K562 (cell line): ENCODE measurements around the gene USP49. TPM values are rescaled to one million over a fixed set of nuclear protein-coding genes. Genes with fewer than 3 reads are reported as not detected.
A peak's percentile ranks its signal among the peaks of the same experiment; 100 is the strongest.

Source experiments
- ARHGAP35 ChIP-seq: fragments of 450-650 bp; IDR thresholded peaks from 2 replicates; pipeline ENCODE4 v1.6.1; 2018; ENCODE audit not compliant: partially characterized antibody
- BHLHE40 ChIP-seq: IDR thresholded peaks from 2 replicates; pipeline ENCODE4 v1.6.1; 2011; ENCODE audit warnings: low read length, improper control_type of control experiment
- CTCFL ChIP-seq: IDR thresholded peaks from 2 replicates; pipeline ENCODE4 v1.6.1; 2011; ENCODE audit warnings: borderline replicate concordance, low read depth, mild to moderate bottlenecking, moderate library complexity, low read length; ENCODE audit not compliant: insufficient read depth, poor library complexity, severe bottlenecking
- HNRNPH1 ChIP-seq: fragments of 200-400 bp; formaldehyde crosslinking; optimal IDR thresholded peaks from 2 replicates; pipeline ENCODE3; 2017; ENCODE audit warnings: low read depth, mild to moderate bottlenecking, low read length, moderate library complexity
- HNRNPK ChIP-seq: fragments of 200-400 bp; formaldehyde crosslinking; IDR thresholded peaks from one replicate; pipeline ENCODE4 v1.6.1; 2018; ENCODE audit warnings: mild to moderate bottlenecking, low read depth, low read length; ENCODE audit not compliant: poor library complexity, severe bottlenecking
- MLLT1 ChIP-seq, 2 experiments: fragments of 450-650 bp; IDR thresholded peaks; 2 replicates each; pipeline ENCODE4 v1.6.1; 2016
- RAD21 ChIP-seq, 2 experiments: fragments of 250-450 bp in 1 of 2; fragments of 450-650 bp in 1 of 2; sonication (Bioruptor Pico) in 1 of 2; formaldehyde crosslinking in 1 of 2; IDR thresholded peaks in 1 of 2; conservative IDR thresholded peaks in 1 of 2; 2 replicates each; pipeline versions ENCODE4 v1.4.0 to v1.8.0; 2020 to 2022; ENCODE audit warnings: mild to moderate bottlenecking in 2 of 2, moderate library complexity in 1 of 2
- SMC3 ChIP-seq: conservative IDR thresholded peaks from 2 replicates; pipeline ENCODE4 v1.6.1; 2011; ENCODE audit warnings: low read depth, low read length, improper control_type of control experiment; ENCODE audit not compliant: insufficient read depth
- SRSF7 ChIP-seq: fragments of 200-400 bp; formaldehyde crosslinking; optimal IDR thresholded peaks from 2 replicates; pipeline ENCODE3; 2017; ENCODE audit warnings: mild to moderate bottlenecking, low read depth, low read length
- STAT5A ChIP-seq: IDR thresholded peaks from 2 replicates; pipeline ENCODE4 v1.6.1; 2012; ENCODE audit warnings: low read length, inconsistent platforms, borderline replicate concordance
- STAT6 ChIP-seq: sonication (generic); formaldehyde crosslinking; IDR thresholded peaks from 2 replicates; pipeline ENCODE4 v1.8.1; 2023; ENCODE audit warnings: mild to moderate bottlenecking, missing genetic modification reagents
- TAF7 ChIP-seq: fragments of 450-650 bp; IDR thresholded peaks from 2 replicates; pipeline ENCODE4 v1.6.1; 2016; ENCODE audit warnings: missing genetic modification characterization, missing compliant biosample characterization
- TFAM ChIP-seq: fragments of 250-450 bp; sonication (Bioruptor Pico); conservative IDR thresholded peaks from 2 replicates; pipeline ENCODE4 v1.5.0; 2021; ENCODE audit warnings: mild to moderate bottlenecking, moderate library complexity
- ZBTB26 ChIP-seq: fragments of 450-650 bp; formaldehyde crosslinking; IDR thresholded peaks from 2 replicates; pipeline ENCODE4 v1.4.0; 2022; ENCODE audit warnings: missing genetic modification characterization
- ZC3H8 ChIP-seq: fragments of 450-650 bp; IDR thresholded peaks from 2 replicates; pipeline ENCODE4 v1.6.1; 2017
- ZFP1 ChIP-seq: fragments of 450-650 bp; formaldehyde crosslinking; IDR thresholded peaks from 2 replicates; pipeline ENCODE4 v1.4.0; 2020; ENCODE audit warnings: mild to moderate bottlenecking, mixed read lengths
- ZNF408 ChIP-seq: fragments of 250-450 bp; sonication (Bioruptor Pico); IDR thresholded peaks from 2 replicates; pipeline ENCODE4 v1.4.0; 2020; ENCODE audit warnings: low read depth, mild to moderate bottlenecking, moderate library complexity
- ZNF740 ChIP-seq, 3 experiments: fragments of 200-800 bp in 1 of 3; sonication (Bioruptor generic) in 1 of 3; sonication (generic) in 1 of 3; formaldehyde crosslinking in 1 of 3; IDR thresholded peaks; 2 replicates each; pipeline versions ENCODE4 v1.6.1 to v1.8.0; 2016 to 2022; ENCODE audit warnings: mild to moderate bottlenecking in 2 of 3, missing compliant biosample characterization in 2 of 3, missing genetic modification characterization in 2 of 3, missing genetic modification reagents in 1 of 3
- polyA plus RNA-seq, 8 experiments: library from polyadenylated mRNA; depleted of rRNA in 4 of 8; stranded (reverse) in 5 of 8; unstranded in 3 of 8; fragments of >200 nt; fragmentation: Nextera tagmentation in 2 of 8; fragmentation: Illumina TruSeq in 1 of 8; extraction: Ambion mirVana in 2 of 8; extraction: Trizol in 1 of 8; gene quantifications; 2 replicates each; pipeline versions ENCODE4 v1.2.1 to v1.2.3, GENCODE V29; 2011 to 2014; ENCODE audit warnings: inconsistent platforms in 1 of 8, missing spikeins in 1 of 8
- total RNA-seq, 7 experiments: library from RNA; depleted of rRNA in 6 of 7; stranded (reverse); fragments of >200 nt in 6 of 7; fragmentation: Illumina TruSeq in 2 of 7; extraction: Trizol in 2 of 7; gene quantifications; 2 replicates each; pipeline versions ENCODE4 v1.2.1 to v1.2.3, GENCODE V29; 2011 to 2021; ENCODE audit warnings: low replicate concordance in 1 of 7

Gene USP49
- total and polyA plus RNA-seq, 9 of the 15 experiments (the other 6 are each of a cell fraction or from before 2014, with no cell fraction given): 1.0 to 9.9 (median 6.5) TPM

- TF ChIP-seq ZNF740 (CRISPR knock-in tag; IDR thresholded peaks at IDR 0.05) (0 out of 2 replicates have a peak, but pooled peaks have one; percentile 22), ZNF740 (tag; IDR thresholded peaks at IDR 0.05) (no peak), CTCFL (peak; percentile 11), STAT5A (no peak), STAT6 (CRISPR knock-in tag) (no peak), SMC3 (peak; percentile 87), RAD21 (CRISPR knock-in tag; conservative IDR thresholded peaks at IDR 0.05 in 1 of 2, IDR thresholded peaks at IDR 0.05 in 1 of 2) (peak; percentile 96 to 98), SRSF7 (no peak), ZC3H8 (no peak), HNRNPH1 (no peak), TAF7 (0 out of 2 replicates have a peak, but pooled peaks have one; percentile 17), ZBTB26 (no peak), ZNF408 (CRISPR knock-in tag) (no peak), TFAM (CRISPR knock-in tag) (no peak), MLLT1 (IDR thresholded peaks at IDR 0.05) (peak in 1 of 2 experiments; percentile 39; a peak in 1 of 4 replicates), ZFP1 (no peak), ARHGAP35 (no peak), BHLHE40 (peak; percentile 23; the same call in 1 of the 2 replicates), HNRNPK (no peak)
Measured at GRCh38 chr6:41901882-41902519, 6.8 kb upstream of the USP49 start (continued).
